Left lung (tissue), 10 donors: ENCODE data around the gene ARSG. TPM values are rescaled to one million over a fixed set of nuclear protein-coding genes. Genes with fewer than 3 reads are reported as not detected.

Source experiments
- ATAC-seq: fragments of 200-7000 bp; cut with Tn5 transposase; one replicate; pipeline ENCODE4 v1.9.1; 2020; ENCODE audit warnings: moderate library complexity
- DNase-seq, 4 donors: peaks; one replicate each; pipeline ENCODE4 v3.0.0-alpha.2; 2013 to 2020
- H3K27ac ChIP-seq, 2 donors: fragments of 200-600 bp; sonication (generic) in 1 of 2; one replicate each; pipeline versions ENCODE4 v1.5.0 to v1.8.0; 2020 to 2021
- H3K27me3 ChIP-seq, 2 donors: fragments of 200-600 bp; sonication (generic) in 1 of 2; one replicate each; pipeline versions ENCODE4 v1.5.0 to v1.8.0; 2020 to 2021
- H3K36me3 ChIP-seq, 2 donors: fragments of 200-600 bp; sonication (generic) in 1 of 2; one replicate each; pipeline versions ENCODE4 v1.5.0 to v1.8.0; 2020 to 2021
- H3K4me1 ChIP-seq, 2 donors: fragments of 200-600 bp; one replicate each; pipeline ENCODE4 v1.8.0; 2021
- H3K4me3 ChIP-seq, 2 donors: fragments of 200-600 bp; sonication (generic) in 1 of 2; one replicate each; pipeline versions ENCODE4 v1.5.0 to v1.8.0; 2020 to 2021; ENCODE audit warnings: mild to moderate bottlenecking in 1 of 2
- H3K9me3 ChIP-seq, 2 donors: fragments of 200-600 bp; sonication (generic) in 1 of 2; one replicate each; pipeline versions ENCODE4 v1.5.0 to v1.8.0; 2020 to 2021
- CTCF ChIP-seq, 2 donors: fragments of 200-600 bp; sonication (generic) in 1 of 2; IDR thresholded peaks; one replicate each; pipeline versions ENCODE4 v1.5.0 to v1.8.0; 2021; ENCODE audit warnings: antibody characterized with exemption in 2 of 2
- intact Hi-C, 2 donors: fragments of 100-400 bp; cut with DNase I; formaldehyde crosslinking; loops; one replicate each; pipeline versions ENCODE4 v1.11.2 to v1.14.2; 2022
- polyA plus RNA-seq, 6 donors: library from polyadenylated mRNA; unstranded; fragments of 120-200 nt; gene quantifications; one replicate each; pipeline ENCODE4 v1.2.1, GENCODE V29; 2013; ENCODE audit not compliant: insufficient read length in 6 of 6
- total RNA-seq, 2 donors: library from RNA; stranded (reverse); fragmentation: NEBNext Ultra II Directional; extraction: Animal tissue kit (Norgen Biotek cat#: 25700); gene quantifications; one replicate each; pipeline ENCODE4 v1.2.1, GENCODE V29; 2021
- donor health status: DM: no; HTN: yes; CAD: no.
- donor health status: DM: no; HTN: no; CAD: no.

Gene ARSG
- total and polyA plus RNA-seq, 8 donors = 3.4 to 10.0 (median 4.5) TPM

- Histone ChIP-seq H3K4me3 (no peak overlapping the region), H3K4me1 (peaks cover 0 to 18% of the 10 kb centered on the region in 2 donors), H3K27me3 (no peaks in the 10 kb centered on the region), H3K27ac (no peak overlapping the region), H3K9me3 (peaks cover 0 to 8% of the 10 kb centered on the region in 2 donors), H3K36me3 (no peaks in the 10 kb centered on the region)
- peak; percentile 59 to 83 for TF ChIP-seq CTCF (IDR thresholded peaks at IDR 0.05)
- peak; percentile 90 for ATAC-seq
- peak in 3 of 4 donors; percentile 61 to 80 (median 65) for DNase-seq
- intact Hi-C loops = no loop called here
Observed at GRCh38 chr17:68398691-68399637, 107.7 kb downstream of the ARSG start.

GRCh38 chr17:68399638-68400403, 108.5 kb downstream of the ARSG start:
- DNase-seq (no peak), ATAC-seq (peak; percentile 33)
- Histone ChIP-seq H3K27me3 (no peaks in the 10 kb centered on the region), H3K4me3 (no peak overlapping the region), H3K36me3 (no peaks in the 10 kb centered on the region), H3K27ac (no peak overlapping the region), H3K9me3 (peaks cover 0 to 9% of the 10 kb centered on the region in 2 donors), H3K4me1 (peaks cover 0 to 18% of the 10 kb centered on the region in 2 donors)
- intact Hi-C loops = loop anchor here in 1 of 2 donors (10.0 kb wide), 1 partner anchor 125 kb away; no protein-coding TSS in a partner anchor
- no peak for TF ChIP-seq CTCF (IDR thresholded peaks at IDR 0.05)

GRCh38 chr17:68400404-68400735, 109.1 kb downstream of the ARSG start:
- no peak overlapping the region for H3K27ac ChIP-seq
- peaks cover 0 to 7% of the 10 kb centered on the region in 2 donors for H3K9me3 ChIP-seq
- no peak for ATAC-seq

GRCh38 chr17:68401288-68401687, 110.0 kb downstream of the ARSG start:
- Histone ChIP-seq H3K36me3 (no peaks in the 10 kb centered on the region), H3K27ac (no peak overlapping the region), H3K4me1 (peaks cover 0 to 18% of the 10 kb centered on the region in 2 donors), H3K27me3 (no peaks in the 10 kb centered on the region), H3K4me3 (no peak overlapping the region), H3K9me3 (peaks cover 0 to 16% of the 10 kb centered on the region in 2 donors)
- ATAC-seq (no peak), DNase-seq (no peak)
- TF ChIP-seq CTCF (IDR thresholded peaks at IDR 0.05) = no peak
- intact Hi-C loops = loop anchor here in 1 of 2 donors (10.0 kb wide), 1 partner anchor 126 kb away; no protein-coding TSS in a partner anchor

More at GRCh38 chr17:68400404-68400735, 109.1 kb downstream of the ARSG start:
- H3K4me3 ChIP-seq = no peak overlapping the region
- H3K36me3 ChIP-seq = no peaks in the 10 kb centered on the region
- H3K27me3 ChIP-seq = no peaks in the 10 kb centered on the region
- TF ChIP-seq CTCF (IDR thresholded peaks at IDR 0.05) = no peak
- intact Hi-C loops = loop anchor here in 1 of 2 donors (10.0 kb wide), 1 partner anchor 126 kb away; no protein-coding TSS in a partner anchor
- DNase-seq = no peak
- H3K4me1 ChIP-seq = peaks cover 0 to 18% of the 10 kb centered on the region in 2 donors
